Measurements from ENCODE around the gene IGSF1. TPM values are rescaled to one million over a fixed set of nuclear protein-coding genes. Genes with fewer than 3 reads are reported as not detected.

Gene IGSF1
- total and polyA plus RNA-seq, 9 of the 15 experiments (the other 6 are each of a cell fraction or from before 2014, with no cell fraction given), result 0.33 to 1.5 (median 1.0) TPM

- DNase-seq (ENCODE audit: extremely low read depth in 1 of 4, low spot score in 3 of 4) (no peak), FAIRE-seq (no peak), ATAC-seq (no peak)
- no peaks in the 10 kb centered on the region for H3K36me3 ChIP-seq (ENCODE audit: control insufficient read depth, insufficient read depth, low read length)
- H3K9ac ChIP-seq (ENCODE audit: insufficient read depth in 1 of 2, low read depth in 2 of 2, low read length in 2 of 2), result no peak overlapping the region
- H2AFZ ChIP-seq (ENCODE audit: low read depth, low read length), result no peak overlapping the region
- no peaks in the 10 kb centered on the region; a peak in 1 of 5 replicates for H3K4me1 ChIP-seq (replicated peaks in 1 of 2; ENCODE audit: control insufficient read depth in 2 of 2, insufficient read depth in 2 of 2, low read length in 2 of 2)
- TF ChIP-seq RAD21 (CRISPR knock-in tag; conservative IDR thresholded peaks at IDR 0.05 in 1 of 2, IDR thresholded peaks at IDR 0.05 in 1 of 2) (no peak), POLR2B (IDR thresholded peaks at IDR 0.05; ENCODE audit: low read depth, partially characterized antibody) (no peak), HIVEP1 (CRISPR knock-in tag; IDR thresholded peaks at IDR 0.05) (no peak), RBM22 (IDR thresholded peaks at IDR 0.05; ENCODE audit: low read depth, low read length, poor library complexity, severe bottlenecking) (no peak), DMBX1 (CRISPR knock-in tag; IDR thresholded peaks at IDR 0.05; ENCODE audit: borderline replicate concordance) (no peak), CCAR2 (IDR thresholded peaks at IDR 0.05; ENCODE audit: low read depth, low read length) (no peak), STAG1 (CRISPR knock-in tag; IDR thresholded peaks at IDR 0.05; ENCODE audit: borderline replicate concordance) (no peak), BRF1 (IDR thresholded peaks at IDR 0.05; ENCODE audit: borderline replicate concordance, extremely low read depth, insufficient read length) (no peak), KDM2B (CRISPR knock-in tag; IDR thresholded peaks at IDR 0.05) (no peak), HDAC2 (IDR thresholded peaks at IDR 0.05) (no peak), SMAD2 (IDR thresholded peaks at IDR 0.05; ENCODE audit: low read depth, low read length) (no peak), PHB2 (IDR thresholded peaks at IDR 0.05; ENCODE audit: low read depth) (no peak), LCOR (CRISPR knock-in tag; IDR thresholded peaks at IDR 0.05) (no peak)
- TF ChIP-seq, protein P1, sequence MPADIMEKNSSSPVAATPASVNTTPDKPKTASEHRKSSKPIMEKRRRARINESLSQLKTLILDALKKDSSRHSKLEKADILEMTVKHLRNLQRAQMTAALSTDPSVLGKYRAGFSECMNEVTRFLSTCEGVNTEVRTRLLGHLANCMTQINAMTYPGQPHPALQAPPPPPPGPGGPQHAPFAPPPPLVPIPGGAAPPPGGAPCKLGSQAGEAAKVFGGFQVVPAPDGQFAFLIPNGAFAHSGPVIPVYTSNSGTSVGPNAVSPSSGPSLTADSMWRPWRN (IDR thresholded peaks at IDR 0.05; ENCODE audit: low read depth), result no peak
- H3K9me3 ChIP-seq (replicated peaks; ENCODE audit: control insufficient read depth, insufficient read depth, low read depth, low read length), result no peaks in the 10 kb centered on the region
- no peaks in the 10 kb centered on the region for H4K20me1 ChIP-seq (replicated peaks; ENCODE audit: control insufficient read depth, insufficient read depth, low read length)
- intact Hi-C loops (cut with micrococcal nuclease) (no loop called here), in situ Hi-C loops (cut with MboI) (no loop called here)
- no peak overlapping the region for H3K4me2 ChIP-seq (ENCODE audit: insufficient read depth, low read length)
- ChIA-PET CTCF (ENCODE audit: low intra/inter-chr PET ratio) (no interaction called here), POLR2A (no interaction called here)
- no peaks in the 10 kb centered on the region for H3K27me3 ChIP-seq (ENCODE audit: control insufficient read depth in 2 of 2, insufficient read depth in 2 of 2, low read length in 2 of 2)
- H3K9me1 ChIP-seq (ENCODE audit: control insufficient read depth, insufficient read depth, low read length), result no peaks in the 10 kb centered on the region
- H3K27ac ChIP-seq (ENCODE audit: extremely low read depth, low read depth, low read length), result no peak overlapping the region
- no peaks in the 10 kb centered on the region for H3K79me2 ChIP-seq (ENCODE audit: control insufficient read depth, insufficient read depth, low read length)
- BruUV-seq (replicated peaks), result no TSS peak
- 15% methylated on average over 3 of the region's 4 CpGs for WGBS (ENCODE audit: insufficient coverage, low coverage, missing lambda C conversion rate)
- H3K4me3 ChIP-seq, result no peak overlapping the region
Measured at GRCh38 chrX:131279617-131280016, 9.5 kb downstream of the IGSF1 start.

All from K562 (cell line).